Brain microvascular endothelial cell (primary cell): Measurements from ENCODE around the gene TMPRSS2.

Experiments
- DNase-seq: peaks from one replicate; pipeline ENCODE4 v3.0.0-alpha.2; 2020
- H3K27ac ChIP-seq: fragments of 250-450 bp; sonication (Bioruptor Pico); 2 replicates; pipeline ENCODE4 v1.5.1; 2020; ENCODE audit warnings: mild to moderate bottlenecking, moderate library complexity
- H3K27me3 ChIP-seq: fragments of 250-450 bp; sonication (Bioruptor Pico); replicated peaks from 2 replicates; pipeline ENCODE4 v1.5.1; 2020; ENCODE audit warnings: mild to moderate bottlenecking
- H3K36me3 ChIP-seq: fragments of 250-450 bp; sonication (Bioruptor Pico); replicated peaks from 2 replicates; pipeline ENCODE4 v1.5.1; 2020; ENCODE audit warnings: mild to moderate bottlenecking
- H3K4me3 ChIP-seq: 2 replicates; pipeline ENCODE4 v1.5.1; 2011; ENCODE audit warnings: low read depth, mild to moderate bottlenecking, control low read depth, low read length, moderate library complexity
- in situ Hi-C: cut with HindIII; loops from 2 replicates; pipeline ENCODE4 v1.10.0; 2017; ENCODE audit warnings: low sequenced_read_pairs, low pct_ligation_motif_present
- TF ChIP-seq, protein P1 (sequence below): IDR thresholded peaks from 2 replicates; pipeline ENCODE4 v1.5.1; 2011; ENCODE audit warnings: low read depth, mild to moderate bottlenecking, moderate library complexity, low read length, control low read depth, inconsistent platforms; ENCODE audit errors: missing control alignments

Gene TMPRSS2

DNA sequence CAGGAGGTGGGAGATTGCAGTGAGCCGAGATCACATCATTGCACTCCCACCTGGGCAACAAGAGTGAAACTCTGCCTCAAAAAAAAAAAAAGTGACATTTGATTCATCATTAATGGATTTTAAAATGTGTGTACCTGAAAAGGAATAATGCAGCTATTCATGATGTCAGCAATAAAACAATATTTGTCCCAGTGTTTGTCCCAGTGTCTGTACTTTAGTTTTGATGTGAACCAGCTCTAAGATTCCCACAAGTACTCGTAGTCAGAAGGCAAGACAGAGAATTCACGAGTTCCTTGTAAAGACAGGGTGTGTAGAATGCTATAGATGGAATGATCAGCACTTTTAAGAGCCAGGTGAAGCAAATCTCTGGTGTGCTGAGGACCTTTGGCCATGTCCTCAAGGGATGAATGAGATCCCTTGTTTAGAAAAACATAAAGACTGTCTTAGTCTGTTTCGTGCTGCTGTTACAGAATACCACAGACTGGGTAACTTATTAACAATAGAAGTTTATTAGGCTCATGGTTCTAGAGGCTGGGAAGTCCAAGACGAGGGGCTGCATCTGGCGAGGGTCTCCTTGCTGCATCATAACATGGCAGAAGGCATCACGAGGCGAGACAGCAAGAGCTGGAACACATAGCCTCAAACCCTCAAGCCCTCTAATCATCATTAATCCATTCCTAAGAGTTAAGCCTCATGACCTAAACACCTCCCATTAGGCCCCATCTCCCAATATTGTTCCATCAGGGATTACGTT lies 12.0 kb upstream of the TMPRSS2 start:
- TF ChIP-seq, protein P1, sequence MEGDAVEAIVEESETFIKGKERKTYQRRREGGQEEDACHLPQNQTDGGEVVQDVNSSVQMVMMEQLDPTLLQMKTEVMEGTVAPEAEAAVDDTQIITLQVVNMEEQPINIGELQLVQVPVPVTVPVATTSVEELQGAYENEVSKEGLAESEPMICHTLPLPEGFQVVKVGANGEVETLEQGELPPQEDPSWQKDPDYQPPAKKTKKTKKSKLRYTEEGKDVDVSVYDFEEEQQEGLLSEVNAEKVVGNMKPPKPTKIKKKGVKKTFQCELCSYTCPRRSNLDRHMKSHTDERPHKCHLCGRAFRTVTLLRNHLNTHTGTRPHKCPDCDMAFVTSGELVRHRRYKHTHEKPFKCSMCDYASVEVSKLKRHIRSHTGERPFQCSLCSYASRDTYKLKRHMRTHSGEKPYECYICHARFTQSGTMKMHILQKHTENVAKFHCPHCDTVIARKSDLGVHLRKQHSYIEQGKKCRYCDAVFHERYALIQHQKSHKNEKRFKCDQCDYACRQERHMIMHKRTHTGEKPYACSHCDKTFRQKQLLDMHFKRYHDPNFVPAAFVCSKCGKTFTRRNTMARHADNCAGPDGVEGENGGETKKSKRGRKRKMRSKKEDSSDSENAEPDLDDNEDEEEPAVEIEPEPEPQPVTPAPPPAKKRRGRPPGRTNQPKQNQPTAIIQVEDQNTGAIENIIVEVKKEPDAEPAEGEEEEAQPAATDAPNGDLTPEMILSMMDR, result no peak
- in situ Hi-C loops, result no loop called here

DNA sequence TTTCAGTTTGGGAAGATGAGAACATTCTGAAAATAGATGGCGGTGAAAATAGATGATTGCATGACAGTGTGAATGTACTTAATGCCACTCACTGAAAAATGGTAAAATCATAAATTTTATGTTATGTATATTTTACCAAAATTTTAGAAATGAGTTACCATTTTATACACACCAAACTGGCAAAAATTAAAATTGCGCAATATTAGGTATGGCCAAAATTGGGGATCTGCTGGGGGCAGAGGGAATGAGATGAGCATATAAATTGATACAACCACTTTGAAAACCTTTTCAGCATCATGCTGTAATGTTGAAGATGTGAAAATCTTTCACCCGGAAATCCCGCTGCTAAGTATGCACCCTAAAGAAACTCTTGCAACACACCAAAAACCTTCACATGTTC lies 10.8 kb upstream of the TMPRSS2 start:
- no peak for DNase-seq
- in situ Hi-C loops, result no loop called here
- Histone ChIP-seq H3K4me3 (no peak overlapping the region), H3K36me3 (no peaks in the 10 kb centered on the region), H3K27ac (no peak overlapping the region), H3K27me3 (no peaks in the 10 kb centered on the region)
- TF ChIP-seq, protein P1, result no peak

More for the DNA sequence above, 12.0 kb upstream of the TMPRSS2 start:
- H3K27ac ChIP-seq, result no peak overlapping the region
- H3K27me3 ChIP-seq, result no peaks in the 10 kb centered on the region
- DNase-seq, result no peak
- H3K4me3 ChIP-seq, result no peak overlapping the region
- H3K36me3 ChIP-seq, result no peaks in the 10 kb centered on the region

DNA sequence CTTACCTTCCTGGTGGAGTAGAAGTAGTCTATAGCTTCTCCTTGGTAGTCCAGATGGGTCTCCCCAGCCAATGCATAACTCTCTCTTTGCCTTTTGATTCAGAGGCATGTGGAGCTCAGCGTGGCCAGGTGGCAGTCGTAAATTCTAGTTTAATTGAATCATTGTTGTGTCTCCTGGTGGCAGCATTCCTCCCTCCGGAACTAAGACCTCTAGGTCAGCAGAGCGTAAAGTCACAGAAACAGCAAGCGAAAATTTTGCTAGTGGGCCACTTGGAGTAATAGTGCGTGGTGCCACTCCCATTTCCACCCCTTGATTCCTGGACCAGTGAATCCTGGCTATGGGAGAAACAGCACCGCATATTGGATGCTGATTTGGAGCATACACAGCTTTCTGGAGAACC lies 3.9 kb upstream of the TMPRSS2 start:
- no peak for DNase-seq
- H3K4me3 ChIP-seq, result no peak overlapping the region
- no peak overlapping the region for H3K27ac ChIP-seq
- H3K27me3 ChIP-seq, result peaks cover 25% of the 10 kb centered on the region
- TF ChIP-seq, protein P1, result no peak
- no peaks in the 10 kb centered on the region for H3K36me3 ChIP-seq
- in situ Hi-C loops, result no loop called here

DNA sequence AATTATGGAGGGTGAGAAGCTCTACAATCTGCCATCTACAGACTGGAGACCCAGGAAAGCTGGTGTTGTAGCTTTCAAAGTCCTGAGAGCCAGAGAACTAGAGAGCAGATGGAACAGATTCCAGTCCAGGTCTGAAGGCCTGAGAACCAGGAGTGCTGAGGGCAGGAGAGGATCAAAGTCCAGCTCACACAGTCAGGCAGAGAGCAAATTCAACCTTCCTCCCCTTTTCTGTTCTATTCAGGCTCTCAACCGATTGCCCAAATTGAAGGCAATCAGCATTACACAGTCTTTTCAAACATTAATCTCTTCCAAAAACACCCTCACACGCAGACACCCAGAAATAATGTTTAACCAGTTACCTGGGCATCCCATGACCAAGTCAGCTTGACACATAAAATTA lies 2.5 kb upstream of the TMPRSS2 start:
- TF ChIP-seq, protein P1, result no peak
- Histone ChIP-seq H3K4me3 (no peak overlapping the region), H3K27me3 (peaks cover 36% of the 10 kb centered on the region), H3K36me3 (no peaks in the 10 kb centered on the region), H3K27ac (no peak overlapping the region)
- no peak for DNase-seq
- in situ Hi-C loops, result no loop called here

DNA sequence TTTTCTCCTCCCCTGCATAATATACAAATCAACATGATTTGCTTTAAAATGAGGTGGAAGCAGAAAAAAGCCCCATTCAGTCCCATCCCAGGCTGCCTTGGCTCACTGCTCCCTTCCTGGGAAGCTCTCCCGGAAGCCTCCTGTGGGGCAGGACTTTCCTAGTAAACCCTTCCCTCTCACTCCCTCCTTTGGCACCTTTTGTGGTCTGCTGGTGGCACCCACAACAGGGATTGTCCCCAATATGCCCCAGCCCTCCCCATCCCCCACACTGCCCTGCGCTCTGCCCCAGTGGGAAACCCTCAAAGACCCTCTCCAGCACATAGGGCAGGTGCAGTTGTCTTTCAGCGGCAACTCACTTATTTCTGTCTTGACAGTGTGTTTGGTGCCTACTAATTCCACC lies 1.8 kb upstream of the TMPRSS2 start:
- no peak for DNase-seq
- H3K36me3 ChIP-seq, result no peaks in the 10 kb centered on the region
- H3K4me3 ChIP-seq, result no peak overlapping the region
- TF ChIP-seq, protein P1, result no peak
- peaks cover 36% of the 10 kb centered on the region for H3K27me3 ChIP-seq
- in situ Hi-C loops, result no loop called here
- H3K27ac ChIP-seq, result no peak overlapping the region

DNA sequence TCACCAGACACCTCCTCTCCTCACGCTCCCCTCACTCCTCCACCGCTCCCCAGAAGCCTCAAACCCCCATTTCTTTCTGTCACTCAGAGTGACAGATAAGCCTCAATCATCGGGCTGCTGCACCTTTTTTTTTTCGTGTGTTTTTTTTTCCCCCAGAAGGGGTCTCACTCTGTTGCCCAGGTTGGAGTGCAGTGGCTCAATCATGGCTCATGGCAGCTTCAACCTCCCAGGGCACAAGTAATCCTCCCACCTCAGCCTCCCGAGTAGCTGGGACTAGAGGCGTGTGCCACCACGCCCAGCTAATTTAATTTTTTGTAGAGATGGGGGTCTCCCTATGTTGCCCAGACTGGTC lies 1.2 kb upstream of the TMPRSS2 start:
- TF ChIP-seq, protein P1, result no peak
- peaks cover 36% of the 10 kb centered on the region for H3K27me3 ChIP-seq
- in situ Hi-C loops, result no loop called here
- no peak for DNase-seq
- H3K36me3 ChIP-seq, result no peaks in the 10 kb centered on the region
- no peak overlapping the region for H3K27ac ChIP-seq
- no peak overlapping the region for H3K4me3 ChIP-seq
